Effector CD4-positive, alpha-beta T cell (primary cell): ENCODE data around the gene LRRC27.
A peak's percentile ranks its signal among the peaks of the same experiment; 100 is the strongest.
"Not testable (repeated sequence)": the region's sequence is repeated elsewhere in the genome, so short reads cannot be mapped to it uniquely, and the experiment has no call there.

Experiments used
- DNase-seq: peaks from one replicate; pipeline ENCODE4 v3.0.0-alpha.2; 2020

The LRRC27 gene

DNA sequence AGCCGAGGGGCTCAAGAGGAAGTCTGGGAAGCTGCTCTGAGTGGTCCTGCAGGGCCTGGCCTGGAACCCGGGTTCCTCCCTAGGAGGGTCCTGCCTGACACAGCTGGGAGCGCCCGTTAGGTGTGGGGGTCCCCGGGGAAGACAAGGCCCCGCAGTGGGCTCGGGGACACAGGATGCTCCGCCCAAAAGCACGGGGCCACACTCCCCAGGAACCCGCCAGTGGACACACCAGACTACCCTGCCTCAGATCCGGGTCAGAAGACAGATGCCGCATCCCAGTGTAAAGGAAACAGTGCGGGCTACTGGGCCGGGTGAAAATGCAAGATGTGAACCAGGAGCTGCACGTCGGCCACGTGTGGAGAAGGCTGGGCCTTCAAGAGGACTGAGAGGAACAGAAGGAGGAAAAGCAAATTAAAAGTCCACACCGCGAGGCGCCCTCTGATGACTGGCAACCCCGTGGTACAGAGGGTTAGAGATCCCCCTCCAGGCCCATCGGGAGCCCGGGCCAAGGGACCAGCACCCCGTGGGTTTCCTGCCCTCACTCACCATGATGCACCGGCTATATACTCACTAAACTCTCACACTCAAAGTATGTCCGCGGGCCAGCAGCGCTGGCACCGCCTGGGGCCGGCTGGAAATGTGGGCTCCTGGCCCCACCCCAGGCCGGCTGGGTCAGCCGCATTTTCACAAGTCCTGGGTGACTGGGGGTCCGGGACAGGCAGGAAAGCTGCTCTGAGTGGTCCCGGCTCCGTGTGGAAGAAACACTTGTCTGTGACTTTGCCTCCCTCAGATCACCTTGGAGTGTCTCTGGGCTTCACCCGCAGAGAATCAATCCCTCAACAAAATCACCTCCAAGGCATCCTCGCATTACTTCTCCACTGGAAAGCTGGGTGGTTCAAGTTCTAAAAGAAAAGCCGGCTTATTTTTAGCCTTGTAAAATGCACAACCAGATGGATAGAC lies 30.3 kb upstream of the LRRC27 start:
- DNase-seq = no peak

DNA sequence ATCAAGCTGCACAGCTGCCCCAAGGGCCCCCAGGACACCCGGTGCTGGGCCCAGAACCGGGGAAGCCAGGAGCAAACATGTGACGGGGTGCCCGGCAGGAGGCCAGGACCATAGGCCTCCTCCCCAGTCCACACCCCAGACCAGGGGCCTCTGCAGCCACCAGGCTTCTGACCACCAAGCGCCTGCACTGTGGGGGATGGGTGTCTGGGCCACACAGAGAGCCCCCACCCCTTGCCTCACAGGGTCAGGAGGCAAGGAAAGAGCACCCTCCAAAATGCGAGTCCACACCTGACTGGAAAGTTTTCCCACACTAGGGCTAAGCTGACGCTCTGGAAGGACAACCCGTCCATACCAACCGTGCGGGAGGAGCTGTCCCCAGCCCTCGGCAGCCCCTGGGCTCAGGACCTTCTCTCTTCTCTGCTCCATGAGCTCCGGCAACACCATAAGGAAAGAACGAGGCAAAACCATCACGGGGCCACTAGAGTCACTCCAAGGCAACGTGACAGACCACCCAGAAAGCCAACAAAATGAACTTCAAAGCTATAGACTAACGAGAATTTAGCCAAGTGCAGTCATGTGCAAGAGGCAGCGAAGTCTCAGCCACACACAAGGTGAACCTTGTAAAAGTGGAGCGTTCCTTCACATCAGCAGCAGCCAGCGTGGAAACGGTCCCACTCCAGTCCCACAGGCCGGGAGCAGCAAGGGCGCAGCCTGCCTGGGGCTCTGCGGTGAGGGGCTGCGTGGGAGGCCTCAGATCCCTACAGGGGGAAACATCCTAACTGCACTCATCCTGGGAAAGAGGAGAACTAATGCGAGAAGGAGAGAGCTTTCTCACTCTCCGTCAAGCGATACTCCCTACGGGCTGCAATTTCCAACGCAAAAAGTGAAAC lies 29.3 kb upstream of the LRRC27 start:
- DNase-seq = no peak

DNA sequence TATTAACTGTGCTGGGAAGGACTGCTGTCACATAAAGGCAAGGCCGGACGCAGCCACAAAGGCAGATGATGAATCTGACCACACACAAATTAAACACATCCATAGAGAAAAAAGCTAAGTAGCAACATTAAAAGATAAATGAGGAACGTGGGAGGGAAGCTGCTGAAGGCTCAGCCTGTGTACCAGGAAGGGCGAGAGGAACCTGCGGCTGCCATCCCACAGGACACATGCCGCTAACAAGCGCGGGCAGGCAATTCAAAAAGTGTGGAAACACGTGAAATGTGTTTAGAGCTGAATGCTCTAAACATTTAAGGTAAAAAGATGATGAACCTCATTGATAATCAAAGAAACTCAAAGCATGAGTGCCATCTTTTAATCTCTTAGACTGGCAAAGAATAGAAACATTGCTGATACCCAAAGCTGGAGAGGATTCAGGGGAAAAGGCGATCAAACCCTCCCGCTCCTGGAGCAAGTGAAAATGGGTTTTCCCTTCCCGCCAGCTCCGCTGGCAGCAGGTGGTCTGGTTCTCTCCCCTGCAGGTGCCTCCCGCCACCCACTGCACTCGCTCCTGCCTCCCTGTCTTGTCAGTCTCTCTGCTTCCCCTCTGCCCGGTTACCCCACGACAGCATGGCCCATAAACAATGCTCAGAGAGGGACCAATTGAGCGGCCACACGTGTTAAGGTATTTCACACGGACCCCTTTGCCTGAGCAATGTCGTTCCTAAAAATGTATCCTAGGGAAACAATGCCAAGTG lies 28.5 kb upstream of the LRRC27 start:
- DNase-seq = no peak

GRCh38 chr10:132304756-132305509 lies 27.1 kb upstream of the LRRC27 start:
- DNase-seq = no peak

GRCh38 chr10:132305654-132306342 lies 26.2 kb upstream of the LRRC27 start:
- no peak for DNase-seq

DNA sequence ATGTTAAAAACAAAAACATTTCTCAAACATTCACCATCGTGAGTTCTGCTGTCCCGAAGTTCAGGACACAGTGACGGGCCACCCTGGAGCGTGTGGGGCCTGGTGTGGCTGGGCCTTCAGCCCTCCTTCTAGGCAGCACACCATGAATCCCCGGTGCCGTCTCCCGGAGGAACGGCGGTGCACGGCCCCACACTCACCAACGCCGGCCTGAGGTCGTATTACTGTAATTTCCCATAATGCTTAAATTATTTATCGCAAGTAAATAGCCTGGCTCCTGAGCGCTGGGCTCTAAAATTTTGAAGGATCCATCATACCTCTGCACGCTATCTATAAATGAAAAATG lies 25.7 kb upstream of the LRRC27 start:
- no peak for DNase-seq

GRCh38 chr10:132306864-132307751 lies 24.9 kb upstream of the LRRC27 start:
- DNase-seq = peak; percentile 27

DNA sequence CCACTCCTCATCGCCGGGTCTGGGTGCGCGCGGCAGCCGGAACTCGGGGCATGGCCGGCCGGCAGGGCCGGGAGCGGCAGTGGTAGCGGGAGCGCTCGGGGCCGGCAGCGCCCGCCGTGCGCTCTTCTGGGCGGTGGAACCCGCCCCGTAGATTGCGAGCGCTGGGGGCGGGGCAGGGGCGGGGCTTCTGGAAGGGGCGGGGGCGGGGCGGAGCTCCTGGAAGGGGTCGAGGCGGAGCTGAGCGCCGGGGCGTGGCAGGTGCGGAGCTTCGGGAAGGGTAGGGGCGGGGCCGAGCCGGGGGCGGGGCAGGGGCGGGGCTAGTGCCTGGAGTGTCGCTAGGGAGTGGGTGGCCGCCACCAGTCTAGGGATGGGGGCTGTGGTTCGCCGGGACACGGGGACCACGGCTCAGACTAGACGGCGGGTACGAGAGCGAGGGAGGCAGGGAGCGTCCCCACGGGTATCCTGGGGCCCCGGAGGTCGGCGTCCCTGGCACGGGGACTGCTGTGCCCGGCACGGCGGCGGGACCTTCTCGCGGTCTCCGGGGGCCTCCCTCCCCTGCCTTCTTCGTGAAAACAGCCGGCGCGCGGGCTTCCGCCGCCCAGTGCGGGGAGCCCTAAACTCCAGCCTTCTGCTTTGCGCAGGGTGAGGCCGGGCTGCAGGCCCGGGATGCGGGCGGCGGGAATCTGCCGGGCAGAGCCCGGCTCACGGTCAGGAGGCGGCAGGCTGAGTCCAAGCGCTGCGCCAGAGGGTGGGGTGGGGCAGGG lies 24.0 kb upstream of the LRRC27 start, which contains the start of gene STK32C:
Gene STK32C (minus strand): TSS at position 128 of the 764 bp plus-strand sequence. CDS start 117 bp downstream, at position 11.
- peak; percentile 85 for DNase-seq

DNA sequence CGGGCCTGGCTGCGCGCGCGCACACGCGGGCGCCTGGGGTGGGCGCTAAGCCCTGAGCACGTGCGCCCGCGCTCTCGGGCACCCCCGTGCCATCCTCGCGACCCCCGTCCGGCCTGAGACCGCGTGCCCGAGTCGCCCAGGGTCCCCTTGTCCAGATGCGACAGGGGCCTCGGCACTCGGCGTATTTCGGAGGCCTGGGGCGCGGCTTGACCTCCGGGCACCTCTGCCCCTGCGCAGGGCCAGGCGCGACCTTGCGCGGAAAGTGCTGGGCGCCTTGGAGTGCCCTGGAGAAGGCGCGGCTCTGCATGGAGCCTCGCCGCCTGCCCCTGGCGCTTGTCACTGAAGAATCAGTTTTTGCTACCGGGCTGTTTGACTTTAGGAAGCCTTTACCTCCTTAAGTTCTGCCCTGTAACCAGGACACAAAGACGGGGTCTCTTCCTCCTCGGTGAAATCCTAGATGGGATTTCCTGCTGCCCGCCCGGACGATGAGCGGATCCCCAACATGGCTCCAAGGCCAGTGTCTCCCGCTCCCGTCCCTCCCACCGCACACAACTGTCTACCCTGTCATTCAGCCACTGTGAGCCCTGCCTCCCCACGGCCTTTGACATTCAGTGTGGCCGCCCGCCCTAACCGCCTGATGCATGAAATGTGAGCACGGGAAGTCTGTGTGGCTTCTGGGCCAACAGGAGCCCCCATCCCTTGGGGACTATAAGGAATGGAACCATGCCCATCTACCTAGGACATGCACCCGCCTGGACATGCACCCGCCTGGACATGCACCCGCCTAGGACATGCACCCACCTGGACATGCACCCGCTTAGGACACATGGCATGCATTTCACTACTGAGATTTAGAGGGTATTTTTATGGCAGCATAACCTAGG lies 23.2 kb upstream of the LRRC27 start:
- no peak for DNase-seq

- DNase-seq = no peak
Observed at GRCh38 chr10:132309471-132309865, 22.5 kb upstream of the LRRC27 start.

- no peak for DNase-seq
Observed at GRCh38 chr10:132309879-132310591, 22.0 kb upstream of the LRRC27 start.

GRCh38 chr10:132310701-132311337 lies 21.2 kb upstream of the LRRC27 start:
- DNase-seq = no peak

DNA sequence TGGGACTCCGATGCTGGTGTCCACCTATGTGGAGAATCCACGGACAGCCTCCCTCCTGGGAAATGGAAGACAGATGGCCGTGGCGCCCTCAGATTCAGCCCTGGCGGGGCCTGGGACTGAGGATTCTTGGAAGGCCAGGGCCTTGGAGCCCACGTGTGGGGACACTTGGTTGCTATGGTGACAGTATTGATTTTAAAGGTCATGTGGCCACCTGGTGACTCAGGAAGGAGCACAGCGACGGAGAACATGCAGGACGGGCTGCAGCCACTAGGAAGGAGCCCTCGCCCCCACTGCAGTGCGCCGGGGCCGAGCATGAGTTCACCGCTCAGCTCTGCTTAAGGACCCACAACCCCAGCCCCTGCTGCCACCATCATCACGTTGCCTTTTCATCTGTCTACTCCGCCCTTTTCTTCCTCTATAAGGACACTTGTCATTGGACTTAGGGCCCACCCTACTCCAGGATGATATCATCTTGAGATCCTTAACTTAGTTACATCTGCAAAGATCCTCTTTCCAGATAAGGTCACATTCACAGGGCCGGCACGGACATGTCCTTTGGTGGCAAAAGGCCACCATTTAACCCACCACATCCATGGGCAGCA lies 20.6 kb upstream of the LRRC27 start:
- DNase-seq = no peak

DNA sequence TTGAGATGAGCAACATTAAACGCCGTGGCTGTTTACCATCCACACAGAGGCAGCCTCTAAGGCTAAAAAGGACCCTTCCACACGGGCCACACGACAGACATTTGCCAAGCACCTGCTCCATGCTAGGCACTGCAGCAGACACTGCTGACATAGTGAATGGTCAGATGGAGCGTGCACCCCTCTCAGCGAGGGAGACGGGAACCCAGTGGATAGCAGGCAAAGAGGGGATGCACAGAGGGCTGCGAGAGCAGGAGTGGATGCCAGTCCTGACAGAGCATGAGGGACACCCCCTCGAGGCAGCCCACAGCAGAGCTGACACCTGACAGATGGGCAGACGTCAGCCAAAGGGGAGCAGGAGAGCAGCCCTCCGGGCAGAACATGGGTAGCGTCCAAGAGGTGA lies 18.7 kb upstream of the LRRC27 start:
- no peak for DNase-seq

DNA sequence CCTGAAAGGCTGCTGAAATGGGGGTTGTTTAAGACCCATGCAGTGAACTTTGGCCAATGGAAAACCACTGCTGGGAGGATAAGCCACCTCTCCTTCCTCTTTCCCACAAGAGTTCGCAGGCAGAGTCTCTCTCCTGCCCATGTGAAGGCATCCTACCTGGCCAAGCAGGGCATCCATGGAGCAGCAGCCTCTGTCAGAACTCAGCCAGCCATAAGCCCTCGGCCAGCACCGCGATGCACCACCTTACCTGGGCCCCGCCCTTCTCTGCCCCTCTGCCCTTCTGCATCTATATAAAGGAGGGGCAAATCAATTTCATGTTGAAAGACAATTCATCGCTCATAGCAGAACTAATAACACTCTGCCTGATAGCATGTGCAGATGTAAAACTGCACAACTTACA lies 18.1 kb upstream of the LRRC27 start:
- no peak for DNase-seq

GRCh38 chr10:132314336-132314735 lies 17.7 kb upstream of the LRRC27 start:
- no peak for DNase-seq

DNA sequence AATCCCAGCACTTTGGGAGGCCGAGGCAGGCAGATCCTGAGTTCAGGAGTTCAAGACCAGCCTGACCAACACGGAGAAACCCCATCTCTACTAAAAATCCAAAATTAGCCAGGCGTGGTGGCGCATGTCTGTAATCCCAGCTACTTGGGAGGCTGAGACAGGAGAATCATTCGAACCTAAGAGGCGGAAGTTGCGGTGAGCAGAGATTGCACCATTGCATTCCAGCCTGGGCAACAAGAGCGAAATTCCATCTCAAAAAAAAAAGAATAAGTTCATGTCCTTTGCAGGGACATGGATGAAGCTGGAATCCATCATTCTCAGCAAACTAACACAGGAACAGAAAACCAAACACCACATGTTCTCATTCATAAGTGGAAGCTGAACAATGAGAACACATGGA lies 17.1 kb upstream of the LRRC27 start:
- DNase-seq = not testable (repeated sequence)
